Stimulated activated effector memory CD8-positive, alpha-beta T cell treated with anti-CD3 and anti-CD28 coated beads, Interleukin-12 subunit alpha, Interleukin-12 subunit beta, amount 100 ng/mL, for 72 hours (primary cell): ENCODE results near the gene BCKDHB.

Experiments used
- ATAC-seq: fragments of 150-1000 bp; cut with Tn5 transposase; 2 replicates; pipeline ENCODE4 v1.10.0; 2021
- DNase-seq, 2 donors: peaks; one replicate each; pipeline ENCODE4 v3.0.0; 2021 to 2022; ENCODE audit warnings: low spot score in 2 of 2
- H3K27ac Mint-ChIP-seq: one replicate; pipeline ENCODE4 v1.8.0; 2022; ENCODE audit warnings: mild to moderate bottlenecking, mixed read lengths
- H3K36me3 Mint-ChIP-seq: one replicate; pipeline ENCODE4 v1.8.0; 2022; ENCODE audit warnings: mild to moderate bottlenecking, mixed read lengths
- H3K4me1 Mint-ChIP-seq: one replicate; pipeline ENCODE4 v1.8.0; 2022; ENCODE audit warnings: mixed read lengths
- H3K4me3 Mint-ChIP-seq: one replicate; pipeline ENCODE4 v1.8.0; 2022; ENCODE audit warnings: mild to moderate bottlenecking, mixed read lengths
- H3K9me3 Mint-ChIP-seq: one replicate; pipeline ENCODE4 v1.8.0; 2022; ENCODE audit warnings: mixed read lengths

The BCKDHB gene

GRCh38 chr6:80250391-80250997, 144.0 kb downstream of the BCKDHB start:
- no peak for DNase-seq
- Mint-ChIP-seq H3K4me3 (no peak overlapping the region), H3K9me3 (no peaks in the 10 kb centered on the region), H3K4me1 (peaks cover 10% of the 10 kb centered on the region), H3K27ac (peak overlapping the region; percentile 44), H3K36me3 (no peaks in the 10 kb centered on the region)
- peak; percentile 82 for ATAC-seq

GRCh38 chr6:80251321-80251720, 144.8 kb downstream of the BCKDHB start:
- H3K36me3 Mint-ChIP-seq, result no peaks in the 10 kb centered on the region

GRCh38 chr6:80254716-80255115, 148.2 kb downstream of the BCKDHB start:
- Mint-ChIP-seq H3K36me3 (no peaks in the 10 kb centered on the region), H3K4me1 (peaks cover 10% of the 10 kb centered on the region), H3K9me3 (no peaks in the 10 kb centered on the region), H3K4me3 (no peak overlapping the region), H3K27ac (no peak overlapping the region)
- ATAC-seq (no peak), DNase-seq (no peak)

More at GRCh38 chr6:80251321-80251720, 144.8 kb downstream of the BCKDHB start:
- Mint-ChIP-seq H3K4me1 (peaks cover 10% of the 10 kb centered on the region), H3K9me3 (no peaks in the 10 kb centered on the region), H3K4me3 (no peak overlapping the region), H3K27ac (no peak overlapping the region)
- DNase-seq, result no peak
- ATAC-seq, result no peak

- DNase-seq (no peak), ATAC-seq (no peak)
- Mint-ChIP-seq H3K4me1 (no peaks in the 10 kb centered on the region), H3K9me3 (no peaks in the 10 kb centered on the region), H3K36me3 (no peaks in the 10 kb centered on the region), H3K27ac (no peak overlapping the region), H3K4me3 (no peak overlapping the region)
These were observed 150.2 kb downstream of the BCKDHB start for GRCh38 chr6:80256691-80257090.

GRCh38 chr6:80259118-80259517, 152.6 kb downstream of the BCKDHB start:
- Mint-ChIP-seq H3K4me1 (no peaks in the 10 kb centered on the region), H3K27ac (no peak overlapping the region), H3K4me3 (no peak overlapping the region), H3K9me3 (no peaks in the 10 kb centered on the region), H3K36me3 (no peaks in the 10 kb centered on the region)
- ATAC-seq, result no peak
- no peak for DNase-seq

- H3K4me3 Mint-ChIP-seq, result no peak overlapping the region
- H3K27ac Mint-ChIP-seq, result no peak overlapping the region
- no peaks in the 10 kb centered on the region for H3K4me1 Mint-ChIP-seq
- no peak for ATAC-seq
- no peaks in the 10 kb centered on the region for H3K9me3 Mint-ChIP-seq
- no peaks in the 10 kb centered on the region for H3K36me3 Mint-ChIP-seq
- DNase-seq, result no peak
These were observed 157.1 kb downstream of the BCKDHB start for GRCh38 chr6:80263585-80263984.

GRCh38 chr6:80268865-80269730, 162.6 kb downstream of the BCKDHB start:
- no peak for DNase-seq
- Mint-ChIP-seq H3K4me1 (no peaks in the 10 kb centered on the region), H3K27ac (no peak overlapping the region), H3K4me3 (no peak overlapping the region), H3K9me3 (no peaks in the 10 kb centered on the region), H3K36me3 (no peaks in the 10 kb centered on the region)
- no peak for ATAC-seq

GRCh38 chr6:80271074-80271473, 164.6 kb downstream of the BCKDHB start:
- no peak overlapping the region for H3K4me3 Mint-ChIP-seq
- ATAC-seq (no peak), DNase-seq (no peak)
- H3K9me3 Mint-ChIP-seq, result no peaks in the 10 kb centered on the region
- no peak overlapping the region for H3K27ac Mint-ChIP-seq
- no peaks in the 10 kb centered on the region for H3K36me3 Mint-ChIP-seq
- H3K4me1 Mint-ChIP-seq, result no peaks in the 10 kb centered on the region

GRCh38 chr6:80272988-80273387, 166.5 kb downstream of the BCKDHB start:
- H3K4me3 Mint-ChIP-seq, result no peak overlapping the region
- ATAC-seq (no peak), DNase-seq (no peak)
- H3K4me1 Mint-ChIP-seq, result no peaks in the 10 kb centered on the region
- H3K27ac Mint-ChIP-seq, result no peak overlapping the region
- no peaks in the 10 kb centered on the region for H3K9me3 Mint-ChIP-seq
- no peaks in the 10 kb centered on the region for H3K36me3 Mint-ChIP-seq

GRCh38 chr6:80276861-80277260, 170.4 kb downstream of the BCKDHB start:
- Mint-ChIP-seq H3K4me1 (peaks cover 19% of the 10 kb centered on the region), H3K9me3 (no peaks in the 10 kb centered on the region), H3K27ac (no peak overlapping the region), H3K4me3 (no peak overlapping the region), H3K36me3 (no peaks in the 10 kb centered on the region)
- ATAC-seq, result no peak
- DNase-seq, result no peak

- H3K4me3 Mint-ChIP-seq, result no peak overlapping the region
- ATAC-seq (no peak), DNase-seq (no peak)
- H3K9me3 Mint-ChIP-seq, result no peaks in the 10 kb centered on the region
- peaks cover 19% of the 10 kb centered on the region for H3K4me1 Mint-ChIP-seq
- no peak overlapping the region for H3K27ac Mint-ChIP-seq
- H3K36me3 Mint-ChIP-seq, result no peaks in the 10 kb centered on the region
These were observed 171.0 kb downstream of the BCKDHB start for GRCh38 chr6:80277501-80277900.

GRCh38 chr6:80280262-80281010, 174.0 kb downstream of the BCKDHB start:
- Mint-ChIP-seq H3K4me3 (no peak overlapping the region), H3K27ac (no peak overlapping the region), H3K9me3 (no peaks in the 10 kb centered on the region), H3K36me3 (no peaks in the 10 kb centered on the region), H3K4me1 (peaks cover 19% of the 10 kb centered on the region)
- DNase-seq, result no peak
- ATAC-seq, result peak; percentile 77

- Mint-ChIP-seq H3K4me3 (no peak overlapping the region), H3K9me3 (no peaks in the 10 kb centered on the region), H3K4me1 (peaks cover 19% of the 10 kb centered on the region), H3K27ac (no peak overlapping the region), H3K36me3 (no peaks in the 10 kb centered on the region)
- DNase-seq (no peak), ATAC-seq (peak; percentile 82)
These were observed 176.6 kb downstream of the BCKDHB start for GRCh38 chr6:80282913-80283554.

GRCh38 chr6:80287112-80287511, 180.6 kb downstream of the BCKDHB start:
- Mint-ChIP-seq H3K4me1 (no peaks in the 10 kb centered on the region), H3K4me3 (no peak overlapping the region)

GRCh38 chr6:80287607-80288006, 181.1 kb downstream of the BCKDHB start:
- no peak for DNase-seq
- ATAC-seq, result no peak
- no peaks in the 10 kb centered on the region for H3K4me1 Mint-ChIP-seq
- peaks cover 8% of the 10 kb centered on the region for H3K9me3 Mint-ChIP-seq
- no peak overlapping the region for H3K4me3 Mint-ChIP-seq
- H3K36me3 Mint-ChIP-seq, result no peaks in the 10 kb centered on the region
- no peak overlapping the region for H3K27ac Mint-ChIP-seq

More at GRCh38 chr6:80287112-80287511, 180.6 kb downstream of the BCKDHB start:
- H3K9me3 Mint-ChIP-seq, result peaks cover 5% of the 10 kb centered on the region
- no peak for DNase-seq
- H3K27ac Mint-ChIP-seq, result no peak overlapping the region
- no peak for ATAC-seq
- H3K36me3 Mint-ChIP-seq, result no peaks in the 10 kb centered on the region
